Coronary artery (tissue), 2 donors: ENCODE measurements around the gene ANKRD23.
"Not testable (repeated sequence)": the region's sequence is repeated elsewhere in the genome, so short reads cannot be mapped to it uniquely, and the experiment has no call there.

Experiments used
- DNase-seq: peaks from one replicate; pipeline ENCODE4 v3.0.0-alpha.2; 2017; ENCODE audit warnings: low spot score
- H3K27ac ChIP-seq, 2 donors: fragments of 200-600 bp; sonication (generic); one replicate each; pipeline ENCODE4 v1.5.1; 2016 to 2019
- H3K4me3 ChIP-seq: fragments of 200-600 bp; sonication (generic); 2 replicates; pipeline ENCODE4 v1.5.1; 2016; ENCODE audit warnings: mild to moderate bottlenecking, moderate library complexity
- TF ChIP-seq, protein P1 (sequence below): fragments of 200-600 bp; sonication (generic); IDR thresholded peaks from one replicate; pipeline ENCODE4 v1.5.1; 2019; ENCODE audit warnings: antibody characterized with exemption

ANKRD23 gene

DNA sequence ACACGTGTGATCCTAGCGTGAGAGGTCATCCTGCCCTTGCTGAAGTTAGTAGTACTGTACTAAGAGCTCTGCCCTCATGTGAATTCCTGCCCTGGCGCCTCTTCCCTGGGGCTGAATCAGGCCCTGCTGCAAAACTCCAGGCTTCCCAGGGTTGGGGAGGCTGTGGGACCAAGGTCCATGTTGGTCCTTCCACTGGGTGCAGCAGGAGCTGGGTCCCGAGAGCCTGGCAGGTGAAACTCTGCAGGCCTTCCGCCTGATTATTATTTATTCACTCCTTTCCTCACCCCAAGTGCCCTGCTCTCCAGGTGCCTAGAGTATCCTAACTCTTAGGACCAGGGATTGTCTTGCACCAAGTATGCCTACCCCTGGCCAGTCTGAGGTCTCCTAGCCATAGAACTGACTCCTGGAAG, 33.0 kb downstream of the ANKRD23 start:
- H3K4me3 ChIP-seq, result no peak overlapping the region
- TF ChIP-seq, protein P1, sequence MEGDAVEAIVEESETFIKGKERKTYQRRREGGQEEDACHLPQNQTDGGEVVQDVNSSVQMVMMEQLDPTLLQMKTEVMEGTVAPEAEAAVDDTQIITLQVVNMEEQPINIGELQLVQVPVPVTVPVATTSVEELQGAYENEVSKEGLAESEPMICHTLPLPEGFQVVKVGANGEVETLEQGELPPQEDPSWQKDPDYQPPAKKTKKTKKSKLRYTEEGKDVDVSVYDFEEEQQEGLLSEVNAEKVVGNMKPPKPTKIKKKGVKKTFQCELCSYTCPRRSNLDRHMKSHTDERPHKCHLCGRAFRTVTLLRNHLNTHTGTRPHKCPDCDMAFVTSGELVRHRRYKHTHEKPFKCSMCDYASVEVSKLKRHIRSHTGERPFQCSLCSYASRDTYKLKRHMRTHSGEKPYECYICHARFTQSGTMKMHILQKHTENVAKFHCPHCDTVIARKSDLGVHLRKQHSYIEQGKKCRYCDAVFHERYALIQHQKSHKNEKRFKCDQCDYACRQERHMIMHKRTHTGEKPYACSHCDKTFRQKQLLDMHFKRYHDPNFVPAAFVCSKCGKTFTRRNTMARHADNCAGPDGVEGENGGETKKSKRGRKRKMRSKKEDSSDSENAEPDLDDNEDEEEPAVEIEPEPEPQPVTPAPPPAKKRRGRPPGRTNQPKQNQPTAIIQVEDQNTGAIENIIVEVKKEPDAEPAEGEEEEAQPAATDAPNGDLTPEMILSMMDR, result no peak
- DNase-seq, result no peak
- no peak overlapping the region for H3K27ac ChIP-seq

DNA sequence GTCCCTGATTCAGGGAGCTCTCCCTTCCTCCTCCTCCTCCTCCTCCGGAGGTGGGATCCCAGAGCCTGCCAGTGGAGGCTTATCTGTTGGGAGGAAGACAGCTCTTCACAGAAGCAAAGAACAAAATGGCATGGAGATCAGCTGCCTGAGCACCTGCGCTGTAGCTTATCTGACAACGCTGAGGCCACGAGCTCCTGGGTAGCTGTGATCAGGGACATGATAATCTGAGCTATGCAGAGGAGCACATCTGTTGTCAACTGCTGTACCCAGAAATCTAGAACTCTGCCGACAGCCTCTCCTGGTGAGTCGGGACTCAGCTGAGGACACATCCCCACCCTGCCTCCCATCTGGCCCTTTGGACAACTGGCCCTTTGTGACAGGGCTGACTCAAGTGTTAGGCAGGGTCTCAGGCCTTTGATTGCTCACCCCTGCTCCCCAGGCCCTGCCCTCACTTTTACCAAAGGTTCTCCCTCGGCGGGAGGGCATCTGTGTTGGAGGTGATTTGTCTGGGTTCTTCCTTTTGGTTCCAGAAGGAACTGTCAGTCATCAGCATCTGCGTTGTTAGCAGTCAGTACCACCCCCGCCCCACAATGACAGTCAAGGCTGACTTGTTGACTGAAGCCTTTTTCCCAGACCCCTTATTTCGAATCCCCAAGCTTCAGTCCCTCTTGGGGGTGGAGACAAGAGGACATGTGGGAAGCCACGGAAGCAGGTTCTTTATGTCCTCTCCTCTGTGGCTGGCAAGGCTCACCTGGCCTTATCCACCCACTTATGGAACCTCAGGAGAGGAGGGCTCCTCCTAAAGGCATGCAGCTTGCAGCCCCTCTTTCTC, 33.7 kb downstream of the ANKRD23 start:
- TF ChIP-seq, protein P1, result no peak
- H3K4me3 ChIP-seq, result no peak overlapping the region
- no peak for DNase-seq
- no peak overlapping the region for H3K27ac ChIP-seq

DNA sequence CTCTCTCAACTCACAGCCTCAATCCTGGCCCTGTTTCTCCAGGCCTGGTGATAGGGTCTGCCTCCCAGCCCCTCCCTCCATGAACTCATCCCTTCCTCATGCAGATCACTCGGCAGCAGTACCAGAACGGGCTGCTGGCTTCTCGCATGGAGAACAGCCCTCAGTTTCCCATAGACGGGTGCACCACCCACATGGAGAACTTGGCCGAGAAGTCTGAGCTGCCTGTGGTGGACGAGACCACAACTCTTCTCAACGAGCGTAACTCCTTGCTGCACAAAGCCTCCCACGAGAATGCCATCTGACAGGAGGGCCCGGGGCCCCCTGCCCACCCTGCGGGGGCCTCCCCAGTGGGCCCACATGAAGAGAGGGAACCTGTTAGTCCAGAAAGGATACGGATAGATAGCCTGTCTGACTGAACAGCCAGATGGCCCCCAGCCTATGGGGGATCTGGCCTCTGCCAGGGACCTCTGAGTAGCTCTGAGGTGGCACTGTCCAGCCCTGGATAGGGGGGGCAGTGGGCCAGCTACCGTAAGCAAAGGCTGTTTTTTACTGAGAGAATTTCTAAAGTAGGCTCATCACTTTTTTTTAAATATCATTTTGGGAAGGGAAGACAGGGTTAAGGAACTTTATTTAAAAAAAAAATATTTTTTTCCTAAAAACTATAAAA, 34.5 kb downstream of the ANKRD23 start:
- no peak overlapping the region for H3K27ac ChIP-seq
- DNase-seq, result no peak
- TF ChIP-seq, protein P1, result no peak

DNA sequence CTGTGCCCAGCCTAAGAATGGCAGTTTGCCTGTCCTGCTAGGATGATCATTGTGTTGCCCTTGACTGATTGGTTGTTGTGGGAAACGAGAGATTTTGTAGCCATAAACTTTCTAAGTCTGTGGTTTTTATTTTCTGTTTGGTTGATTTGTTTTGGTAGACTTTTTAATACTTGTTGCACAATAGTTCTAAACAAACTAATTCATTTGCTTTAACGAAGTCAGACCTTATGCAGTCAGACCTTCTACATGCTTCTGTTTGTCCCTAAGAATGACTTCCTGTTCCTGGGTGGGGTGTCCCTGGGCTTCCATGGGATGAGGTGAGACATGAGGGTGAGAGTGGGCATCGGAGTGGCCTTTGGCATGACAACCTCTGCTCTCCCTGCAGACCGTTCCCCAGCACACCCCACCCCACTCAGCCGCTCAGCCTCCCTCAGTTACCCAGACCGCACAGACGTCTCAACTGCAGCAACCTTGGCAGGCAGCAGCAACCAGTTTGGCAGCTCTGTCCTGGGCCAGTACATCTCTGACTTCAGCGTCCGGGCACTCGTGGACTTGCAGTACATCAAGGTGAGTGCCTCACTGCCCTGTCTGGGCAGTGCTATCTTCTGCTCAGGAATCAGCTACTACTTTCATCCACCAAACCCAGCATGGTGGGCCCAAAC, 35.5 kb downstream of the ANKRD23 start:
- TF ChIP-seq, protein P1, result no peak
- Histone ChIP-seq H3K4me3 (no peak overlapping the region), H3K27ac (no peak overlapping the region)
- no peak for DNase-seq

More for the DNA sequence above, 34.5 kb downstream of the ANKRD23 start:
- no peak overlapping the region for H3K4me3 ChIP-seq

DNA sequence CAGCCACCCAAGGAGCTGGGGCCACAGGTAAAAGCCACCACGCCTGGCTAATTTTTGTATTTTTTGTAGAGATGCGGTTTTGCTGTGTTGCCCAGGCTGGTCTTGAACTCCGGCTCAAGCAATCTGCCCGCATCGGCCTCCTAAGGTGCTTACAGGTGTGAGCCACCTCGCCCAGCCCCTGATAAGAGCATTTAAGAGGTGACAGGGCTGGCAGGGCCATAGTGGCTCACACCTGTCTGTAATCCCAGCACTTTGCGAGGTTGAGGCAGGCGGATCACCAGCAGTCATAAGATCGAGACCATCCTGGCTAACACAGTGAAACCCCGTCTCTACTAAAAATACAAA, 36.7 kb downstream of the ANKRD23 start:
- Histone ChIP-seq H3K27ac (no peak overlapping the region), H3K4me3 (no peak overlapping the region)
- DNase-seq, result no peak
- TF ChIP-seq, protein P1, result no peak

DNA sequence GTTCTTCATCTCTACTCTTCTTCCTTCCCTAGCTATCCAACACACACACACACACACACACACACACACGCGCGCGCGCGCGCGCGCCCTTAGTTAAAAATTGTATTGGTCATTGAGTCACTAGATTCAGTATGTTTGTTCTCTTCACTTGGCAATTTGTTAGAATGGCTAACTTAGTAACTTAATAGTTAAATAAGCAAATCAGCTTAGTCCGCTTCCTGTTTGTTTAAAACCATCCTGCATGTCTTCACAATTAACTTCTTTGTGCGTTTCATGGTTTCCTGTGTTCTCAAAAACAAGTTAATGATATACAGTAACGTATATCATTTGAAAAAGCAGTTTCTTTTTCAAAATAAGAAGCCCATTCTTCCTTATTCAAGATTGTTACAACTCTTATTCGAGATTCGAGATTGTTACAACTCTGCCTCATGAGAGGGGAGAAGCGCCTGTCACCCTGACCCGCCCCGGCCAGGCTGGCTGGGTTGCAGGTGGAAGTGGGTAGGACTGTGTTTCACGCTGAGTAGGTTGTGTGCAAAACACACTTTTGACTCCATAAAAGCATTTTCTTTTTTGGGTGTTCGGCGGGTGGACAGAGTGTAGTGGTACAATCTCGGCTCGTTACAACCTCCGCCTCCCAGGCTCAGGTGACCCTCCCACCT, 37.2 kb downstream of the ANKRD23 start:
- no peak for DNase-seq
- Histone ChIP-seq H3K4me3 (no peak overlapping the region), H3K27ac (no peak overlapping the region)
- TF ChIP-seq, protein P1, result no peak

DNA sequence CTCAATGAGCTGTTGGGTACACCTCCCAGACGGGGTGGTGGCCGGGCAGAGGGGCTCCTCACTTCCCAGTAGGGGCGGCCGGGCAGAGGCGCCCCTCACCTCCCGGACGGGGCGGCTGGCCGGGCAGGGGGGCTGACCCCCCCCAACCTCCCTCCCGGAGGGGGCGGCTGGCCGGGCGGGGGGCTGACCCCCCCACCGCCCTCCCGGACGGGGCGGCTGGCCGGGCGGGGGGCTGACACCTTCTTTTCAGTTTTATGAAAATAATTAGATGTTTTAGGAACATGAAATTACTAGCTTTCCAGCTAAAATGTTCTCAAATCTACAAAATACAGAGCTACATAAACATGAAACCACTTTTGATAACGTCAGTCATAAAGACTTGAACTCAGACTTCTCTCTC, 37.9 kb downstream of the ANKRD23 start:
- not testable (repeated sequence) for H3K27ac ChIP-seq, DNase-seq, H3K4me3 ChIP-seq
